H1 (cell line): ENCODE measurements around the gene PPP6C. TPM values are rescaled to one million over a fixed set of nuclear protein-coding genes. Genes with fewer than 3 reads are reported as not detected.

Experiments
- CTCF ChIA-PET: fragments of 300-600 bp; sonication (Branson Sonifier 250); formaldehyde crosslinking; loops from one replicate; lab custom pipeline; 2021; ENCODE audit not compliant: partially characterized antibody; lab: Charles Lee
- POLR2A ChIA-PET: fragments of 300-600 bp; sonication (Branson Sonifier 250); formaldehyde crosslinking; loops from one replicate; lab custom pipeline; 2021; ENCODE audit warnings: inconsistent platforms; ENCODE audit not compliant: partially characterized antibody; lab: Charles Lee
- DNase-seq, 2 experiments: peaks; one replicate each; pipeline versions ENCODE4 v3.0.0 to v3.0.0-alpha.2; 2010 to 2022; ENCODE audit warnings: low spot score in 2 of 2, low read depth in 1 of 2, mixed read lengths in 1 of 2
- FAIRE-seq: peaks from 2 replicates; lab custom pipeline; 2011; peaks lifted over from hg19 to GRCh38; lab: Jason Lieb, UNC
- H2AFZ ChIP-seq: 2 replicates; pipeline ENCODE4 v1.8.1; 2012; ENCODE audit warnings: low read length, inconsistent platforms
- H2AK5ac ChIP-seq: 2 replicates; pipeline ENCODE4 v1.6.1; 2013; ENCODE audit warnings: low read depth, low read length
- H2BK120ac ChIP-seq: replicated peaks from 2 replicates; pipeline ENCODE3; 2013; ENCODE audit warnings: low read depth, low read length, inconsistent platforms
- H2BK12ac ChIP-seq: 2 replicates; pipeline ENCODE4 v1.6.1; 2013; ENCODE audit warnings: low read depth, low read length
- H2BK15ac ChIP-seq: 2 replicates; pipeline ENCODE4 v1.6.1; 2013; ENCODE audit warnings: low read length
- H2BK20ac ChIP-seq: 2 replicates; pipeline ENCODE4 v1.6.1; 2013; ENCODE audit warnings: low read length
- H2BK5ac ChIP-seq: 2 replicates; pipeline ENCODE4 v1.6.1; 2013; ENCODE audit warnings: low read depth, low read length
- H3K14ac ChIP-seq: 2 replicates; pipeline ENCODE4 v1.6.1; 2013; ENCODE audit warnings: inconsistent platforms; ENCODE audit not compliant: insufficient read length
- H3K18ac ChIP-seq: 2 replicates; pipeline ENCODE4 v1.6.1; 2013; ENCODE audit warnings: low read length; ENCODE audit errors: extremely low read depth
- H3K23ac ChIP-seq: 2 replicates; pipeline ENCODE4 v1.6.1; 2013; ENCODE audit warnings: inconsistent platforms; ENCODE audit not compliant: insufficient read length
- H3K23me2 ChIP-seq: 2 replicates; pipeline ENCODE4 v1.6.1; 2013; ENCODE audit warnings: low read depth, low read length
- H3K27ac ChIP-seq: 2 replicates; pipeline ENCODE4 v1.6.1; 2011; ENCODE audit warnings: low read depth, low read length, inconsistent platforms
- H3K27me3 ChIP-seq, 4 experiments: replicated peaks in 1 of 4; 1 replicate in 1 of 4; 2 replicates in 3 of 4; pipeline versions ENCODE4 v1.6.1 to v1.8.1; 2011 to 2013; ENCODE audit warnings: low read length in 3 of 4, mild to moderate bottlenecking in 3 of 4, inconsistent platforms in 2 of 4, mixed read lengths in 2 of 4, moderate library complexity in 1 of 4; ENCODE audit not compliant: control insufficient read depth in 3 of 4, insufficient read depth in 3 of 4; ENCODE audit errors: extremely low read depth in 1 of 4
- H3K36me3 ChIP-seq, 4 experiments: 2 replicates each; pipeline versions ENCODE4 v1.6.1 to v1.8.1; 2011 to 2013; ENCODE audit warnings: mild to moderate bottlenecking in 4 of 4, low read length in 3 of 4, moderate library complexity in 2 of 4, control low read depth in 1 of 4, inconsistent platforms in 1 of 4; ENCODE audit not compliant: insufficient read depth in 4 of 4, control insufficient read depth in 2 of 4
- H3K4ac ChIP-seq: replicated peaks from 2 replicates; pipeline ENCODE3; 2013; ENCODE audit warnings: low read length, low read depth, mixed read lengths, inconsistent platforms; ENCODE audit not compliant: insufficient read length
- H3K4me1 ChIP-seq, 4 experiments: replicated peaks in 1 of 4; 1 replicate in 1 of 4; 2 replicates in 3 of 4; pipeline versions ENCODE4 v1.6.1 to v1.8.1; 2011 to 2013; ENCODE audit warnings: low read length in 3 of 4, inconsistent platforms in 2 of 4, mixed read lengths in 1 of 4; ENCODE audit not compliant: insufficient read depth in 4 of 4, control insufficient read depth in 3 of 4
- H3K4me2 ChIP-seq, 2 experiments: 2 replicates each; pipeline versions ENCODE4 v1.6.1 to v1.8.1; 2011 to 2013; ENCODE audit warnings: low read depth in 2 of 2, low read length in 2 of 2, control low read depth in 1 of 2, inconsistent platforms in 1 of 2, mild to moderate bottlenecking in 1 of 2; ENCODE audit not compliant: insufficient read depth in 1 of 2
- H3K4me3 ChIP-seq, 4 experiments: fragments of 200-600, 300-600 bp in 1 of 4; sonication (generic), shearing (Covaris generic), sonication (Bioruptor Twin) in 1 of 4; 2 replicates each; pipeline versions ENCODE4 v1.5.1 to v1.8.1; 2011 to 2016; ENCODE audit warnings: low read length in 4 of 4, low read depth in 3 of 4, control low read depth in 2 of 4, inconsistent platforms in 2 of 4, mild to moderate bottlenecking in 2 of 4, mixed read lengths in 1 of 4, moderate library complexity in 1 of 4; ENCODE audit not compliant: insufficient read depth in 2 of 4; ENCODE audit errors: extremely low read depth in 1 of 4
- H3K56ac ChIP-seq: replicated peaks from 2 replicates; pipeline ENCODE3; 2013; ENCODE audit warnings: low read depth, mild to moderate bottlenecking, mixed read lengths, low read length, inconsistent platforms; ENCODE audit not compliant: insufficient read length
- H3K79me1 ChIP-seq: 2 replicates; pipeline ENCODE4 v1.6.1; 2013; ENCODE audit warnings: low read depth, low read length, control low read depth
- H3K79me2 ChIP-seq, 2 experiments: 2 replicates each; pipeline versions ENCODE4 v1.6.1 to v1.8.1; 2012 to 2013; ENCODE audit warnings: low read length in 2 of 2, mild to moderate bottlenecking in 2 of 2, inconsistent platforms in 1 of 2; ENCODE audit not compliant: insufficient read depth in 2 of 2, control insufficient read depth in 1 of 2
- H3K9ac ChIP-seq, 4 experiments: replicated peaks in 1 of 4; 1 replicate in 1 of 4; 2 replicates in 3 of 4; pipeline versions ENCODE4 v1.6.1 to v1.8.1; 2011 to 2013; ENCODE audit warnings: low read depth in 3 of 4, low read length in 3 of 4, control low read depth in 2 of 4, mild to moderate bottlenecking in 2 of 4, moderate library complexity in 2 of 4, inconsistent platforms in 1 of 4; ENCODE audit errors: extremely low read depth in 1 of 4
- H3K9me3 ChIP-seq, 2 experiments: 2 replicates each; pipeline versions ENCODE4 v1.6.1 to v1.8.1; 2012 to 2013; ENCODE audit warnings: mild to moderate bottlenecking in 2 of 2, moderate library complexity in 2 of 2, control low read depth in 1 of 2, inconsistent platforms in 1 of 2, low read depth in 1 of 2, low read length in 1 of 2, mixed read lengths in 1 of 2; ENCODE audit not compliant: insufficient read depth in 2 of 2
- H4K20me1 ChIP-seq, 2 experiments: replicated peaks in 1 of 2; 2 replicates each; pipeline versions ENCODE3 to v1.8.1; 2011 to 2013; ENCODE audit warnings: inconsistent platforms in 2 of 2, low read length in 2 of 2, mild to moderate bottlenecking in 1 of 2; ENCODE audit not compliant: insufficient read depth in 2 of 2, control insufficient read depth in 1 of 2
- H4K5ac ChIP-seq: 2 replicates; pipeline ENCODE4 v1.6.1; 2013; ENCODE audit warnings: low read length, low read depth, mixed read lengths, inconsistent platforms; ENCODE audit not compliant: insufficient read length
- H4K8ac ChIP-seq: 2 replicates; pipeline ENCODE4 v1.8.0; 2013; ENCODE audit warnings: mild to moderate bottlenecking, moderate library complexity, low read length, inconsistent platforms; ENCODE audit not compliant: insufficient read depth; ENCODE audit errors: extremely low read depth
- H4K91ac ChIP-seq: replicated peaks from 2 replicates; pipeline ENCODE3; 2013; ENCODE audit warnings: low read length, mixed read lengths, inconsistent platforms; ENCODE audit not compliant: insufficient read length
- EZH2 ChIP-seq: fragments of 200-600 bp; sonication (generic); IDR thresholded peaks from 2 replicates; pipeline ENCODE4 v1.7.1; 2012; ENCODE audit warnings: low read depth, mild to moderate bottlenecking, moderate library complexity, low read length, inconsistent platforms; ENCODE audit not compliant: severe bottlenecking
- RAD21 ChIP-seq, 2 experiments: IDR thresholded peaks in 1 of 2; conservative IDR thresholded peaks in 1 of 2; 2 replicates each; pipeline ENCODE4 v1.6.1; 2011; ENCODE audit warnings: low read depth in 2 of 2, low read length in 2 of 2, improper control_type of control experiment in 1 of 2, inconsistent platforms in 1 of 2, mild to moderate bottlenecking in 1 of 2, moderate library complexity in 1 of 2
- RXRA ChIP-seq: IDR thresholded peaks from 2 replicates; pipeline ENCODE4 v1.6.1; 2011; ENCODE audit warnings: low read depth, mild to moderate bottlenecking, low read length, moderate library complexity; ENCODE audit not compliant: insufficient read depth
- TEAD4 ChIP-seq: IDR thresholded peaks from 2 replicates; pipeline ENCODE4 v1.6.1; 2012; ENCODE audit warnings: low read depth, low read length, inconsistent platforms, mixed read lengths
- WGBS, 2 experiments: shearing (Covaris generic) in 1 of 2; methylation state at CpG; one replicate each; pipeline versions ENCODE4 v1.1.6 to v1.1.7; 2013 to 2015; ENCODE audit warnings: low lambda C conversion rate in 2 of 2, mixed read lengths in 2 of 2, inconsistent platforms in 1 of 2, low coverage in 1 of 2, missing lambda C conversion rate in 1 of 2; ENCODE audit not compliant: insufficient replicate concordance in 2 of 2, insufficient coverage in 1 of 2, insufficient read length in 1 of 2; ENCODE audit errors: extremely low coverage in 1 of 2, missing lambda C conversion rate in 1 of 2; 5-methylcytosine and 5-hydroxymethylcytosine counted together
- polyA plus RNA-seq, 7 experiments: library from polyadenylated mRNA; depleted of rRNA in 3 of 7; stranded (reverse) in 5 of 7; unstranded in 2 of 7; fragments of >200 nt in 5 of 7; fragments of 200-250 nt in 2 of 7; gene quantifications; 1 replicate in 5 of 7; 2 replicates in 1 of 7; 4 replicates in 1 of 7; pipeline versions ENCODE4 v1.2.1 to v1.2.3, GENCODE V29; 2011 to 2013; ENCODE audit warnings: missing spikeins in 2 of 7, mixed read lengths in 2 of 7
- total RNA-seq: library from RNA; stranded (reverse); fragmentation: NEBNext Ultra II Directional; extraction: Animal tissue kit (Norgen Biotek cat#: 25700); gene quantifications from 2 replicates; pipeline ENCODE4 v1.2.1, GENCODE V29; 2021
- TF ChIP-seq, protein P1 (sequence below): IDR thresholded peaks from 2 replicates; pipeline ENCODE4 v1.6.1; 2011; ENCODE audit warnings: low read length, improper control_type of control experiment

Gene PPP6C
- total and polyA plus RNA-seq, 2 of the 8 experiments (the other 6 are each of a cell fraction or from before 2014, with no cell fraction given): 22.8 to 52.3 TPM

DNA sequence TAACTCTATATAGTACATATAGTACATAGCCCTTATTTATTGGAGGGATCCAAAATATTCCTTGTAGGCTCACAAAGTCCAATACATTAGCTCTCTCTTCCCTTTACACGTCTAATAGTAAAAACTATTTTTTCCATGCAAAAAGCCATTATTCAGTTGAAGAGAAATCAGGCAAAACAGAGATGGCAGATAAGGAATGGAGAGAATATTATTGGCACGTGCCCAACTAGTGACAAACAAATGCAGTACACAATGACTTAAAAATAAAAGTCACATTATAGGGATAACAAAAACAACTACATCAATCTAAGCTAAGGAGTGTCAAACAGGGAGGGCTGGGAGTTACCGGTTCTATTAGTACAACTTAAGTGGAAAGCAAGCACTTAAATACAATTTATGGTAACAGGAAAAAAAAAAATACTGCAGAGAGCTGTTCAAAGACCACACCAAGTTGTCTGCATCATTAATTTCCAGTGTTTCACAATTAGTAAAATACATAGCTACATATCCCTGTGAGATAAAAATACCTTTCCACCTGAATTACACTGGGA lies 42.1 kb downstream of the PPP6C start:
- no peak overlapping the region for H2BK15ac ChIP-seq
- no peak overlapping the region for H3K56ac ChIP-seq
- peaks cover 13 to 24% (median 19%) of the 10 kb centered on the region in 4 experiments; a peak in 7 of 8 replicates for H3K36me3 ChIP-seq
- H4K8ac ChIP-seq: no peak overlapping the region
- H4K91ac ChIP-seq: no peak overlapping the region
- no peaks in the 10 kb centered on the region for H4K20me1 ChIP-seq
- no peak overlapping the region for H3K9ac ChIP-seq
- peaks cover 0 to 6% (median 4%) of the 10 kb centered on the region in 4 experiments; a peak in 3 of 7 replicates for H3K4me1 ChIP-seq
- H3K27me3 ChIP-seq: no peaks in the 10 kb centered on the region
- no peak overlapping the region for H2BK5ac ChIP-seq
- no peak overlapping the region for H3K18ac ChIP-seq
- no peak overlapping the region for H3K23ac ChIP-seq
- H3K23me2 ChIP-seq: no peaks in the 10 kb centered on the region; the same call in 1 of the 2 replicates
- ChIA-PET POLR2A (interaction anchor here (0.6 kb wide), 2 partner anchors 8 to 166 kb away, joined by 3 to 4 read pairs; no protein-coding TSS in a partner anchor), CTCF (interaction anchor here (0.5 to 0.7 kb wide), 2 partner anchors 193 to 228 kb away, joined by 3 read pairs; no protein-coding TSS in a partner anchor)
- H3K79me1 ChIP-seq: no peaks in the 10 kb centered on the region
- H3K4me3 ChIP-seq: no peak overlapping the region
- no peak overlapping the region for H2BK120ac ChIP-seq
- no peak overlapping the region for H4K5ac ChIP-seq
- no peak overlapping the region for H3K4ac ChIP-seq
- no peak for DNase-seq
- WGBS, 2 experiments: 76% methylated on average over 3 of the region's 3 CpGs; no CpG with 5 or more reads in 1 of the 2 experiments
- no peaks in the 10 kb centered on the region for H3K9me3 ChIP-seq
- H2BK20ac ChIP-seq: no peak overlapping the region
- H2AK5ac ChIP-seq: no peak overlapping the region
- H2BK12ac ChIP-seq: no peak overlapping the region
- H3K4me2 ChIP-seq: no peak overlapping the region
- H3K14ac ChIP-seq: no peak overlapping the region
- no peak overlapping the region for H3K27ac ChIP-seq
- H3K79me2 ChIP-seq: peaks cover 0 to 2% of the 10 kb centered on the region in 2 experiments; a peak in 2 of 4 replicates
- FAIRE-seq: no peak
- TF ChIP-seq, protein P1, sequence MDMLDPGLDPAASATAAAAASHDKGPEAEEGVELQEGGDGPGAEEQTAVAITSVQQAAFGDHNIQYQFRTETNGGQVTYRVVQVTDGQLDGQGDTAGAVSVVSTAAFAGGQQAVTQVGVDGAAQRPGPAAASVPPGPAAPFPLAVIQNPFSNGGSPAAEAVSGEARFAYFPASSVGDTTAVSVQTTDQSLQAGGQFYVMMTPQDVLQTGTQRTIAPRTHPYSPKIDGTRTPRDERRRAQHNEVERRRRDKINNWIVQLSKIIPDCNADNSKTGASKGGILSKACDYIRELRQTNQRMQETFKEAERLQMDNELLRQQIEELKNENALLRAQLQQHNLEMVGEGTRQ: no peak
- TF ChIP-seq RXRA: no peak
- TF ChIP-seq EZH2: no peak
- no peak for TF ChIP-seq TEAD4
- no peak for TF ChIP-seq RAD21 (IDR thresholded peaks at IDR 0.05 in 1 of 2, conservative IDR thresholded peaks at IDR 0.05 in 1 of 2; ENCODE audit: low read depth in 2 of 2, low read length in 2 of 2)
- H2AFZ ChIP-seq: no peak overlapping the region
